Measurements from ENCODE around the gene FEN1.

FEN1 gene

GRCh38 chr11:61792310-61793082 is at the start of gene FEN1, which contains the start of gene TMEM258:
FEN1 (plus strand) TSS chr11:61792911; CDS start chr11:61795362, 2,451 bp downstream.
TMEM258 (minus strand) TSS chr11:61792599; CDS start chr11:61792558, 41 bp downstream.
- DNase-seq, result peak; percentile 94

DNA sequence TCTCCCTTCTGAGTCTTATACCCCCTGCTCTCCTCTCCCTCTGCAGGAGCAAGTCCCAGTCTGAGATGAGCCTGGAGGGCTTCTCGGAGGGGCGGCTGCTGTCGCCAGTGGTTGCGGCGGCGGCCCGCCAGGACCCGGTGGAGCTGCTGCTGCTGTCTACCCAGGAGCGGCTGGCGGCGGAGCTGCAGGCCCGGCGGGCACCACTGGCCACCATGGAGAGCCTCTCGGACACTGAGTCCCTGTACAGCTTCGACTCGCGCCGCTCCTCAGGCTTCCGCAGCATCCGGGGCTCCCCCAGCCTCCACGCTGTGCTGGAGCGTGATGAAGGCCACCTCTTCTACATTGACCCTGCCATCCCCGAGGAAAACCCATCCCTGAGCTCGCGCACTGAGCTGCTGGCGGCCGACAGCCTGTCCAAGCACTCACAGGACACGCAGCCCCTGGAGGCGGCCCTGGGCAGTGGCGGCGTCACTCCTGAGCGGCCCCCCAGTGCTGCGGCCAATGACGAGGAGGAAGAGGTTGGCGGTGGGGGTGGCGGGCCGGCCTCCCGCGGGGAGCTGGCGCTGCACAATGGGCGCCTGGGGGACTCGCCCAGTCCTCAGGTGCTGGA is 49.1 kb upstream of the FEN1 start:
- no peak for DNase-seq

GRCh38 chr11:61744181-61744580 is 48.5 kb upstream of the FEN1 start:
- no peak for DNase-seq

GRCh38 chr11:61744609-61745156 is 48.0 kb upstream of the FEN1 start:
- DNase-seq, result no peak

- DNase-seq, result no peak
Observed at GRCh38 chr11:61745781-61746441, 46.8 kb upstream of the FEN1 start.

- no peak for DNase-seq
Observed at GRCh38 chr11:61746442-61747191, 46.1 kb upstream of the FEN1 start.

DNA sequence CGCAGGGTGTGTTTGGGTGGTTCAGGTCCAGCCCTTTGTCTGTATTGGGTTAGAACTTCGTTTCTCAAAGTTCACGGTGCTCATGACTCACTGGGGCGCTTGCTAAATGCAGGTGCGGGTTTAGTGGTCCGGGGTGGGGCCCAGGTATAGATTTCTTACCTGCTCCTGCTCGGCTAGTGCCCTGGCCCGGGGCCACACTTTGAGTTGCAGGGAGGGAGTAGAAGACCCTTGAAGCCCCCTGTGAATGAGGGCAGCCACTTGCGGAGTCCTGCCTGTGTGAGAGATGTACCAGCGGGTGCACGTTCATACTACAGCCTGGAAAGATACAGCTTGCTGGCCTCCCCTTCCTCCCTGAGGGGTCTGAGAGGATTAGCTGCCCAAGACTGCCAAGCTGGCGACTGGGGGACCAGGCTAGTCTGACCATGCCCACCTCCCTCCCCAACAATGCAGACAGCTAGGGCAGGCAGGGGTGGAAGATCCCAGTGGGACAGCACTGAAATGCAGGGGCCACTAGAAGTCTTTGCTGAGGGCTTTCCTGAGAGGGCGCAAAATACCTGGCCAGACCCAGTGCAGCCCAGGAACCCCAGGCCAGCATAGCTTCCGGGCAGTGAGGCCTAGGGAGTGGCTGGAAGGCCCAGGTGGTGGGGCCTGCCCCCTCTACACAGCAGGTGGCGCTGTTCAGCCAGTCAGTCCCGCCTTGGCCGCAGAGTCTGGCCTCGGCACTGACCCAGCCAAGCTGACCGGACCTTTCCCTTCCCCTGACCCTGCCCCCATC is 45.3 kb upstream of the FEN1 start:
- DNase-seq, result peak; percentile 94

DNA sequence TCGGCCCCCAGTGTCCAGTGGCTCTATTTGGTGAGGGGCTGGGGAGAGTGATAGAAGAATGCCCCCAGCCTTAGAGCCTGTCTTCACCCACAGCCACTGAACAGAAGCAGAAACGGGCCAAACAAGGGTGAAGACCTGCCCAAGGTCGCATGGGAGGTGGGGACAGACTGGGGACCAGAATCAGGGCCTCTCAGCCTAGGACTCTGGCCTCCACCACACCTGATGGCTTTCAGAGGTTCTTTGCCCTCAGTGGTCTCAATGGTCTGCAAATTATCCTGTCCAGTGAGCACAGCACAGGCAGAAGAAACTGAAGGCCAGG is 44.8 kb upstream of the FEN1 start:
- no peak for DNase-seq

GRCh38 chr11:61749591-61750217 is 43.0 kb upstream of the FEN1 start:
- DNase-seq, result no peak

DNA sequence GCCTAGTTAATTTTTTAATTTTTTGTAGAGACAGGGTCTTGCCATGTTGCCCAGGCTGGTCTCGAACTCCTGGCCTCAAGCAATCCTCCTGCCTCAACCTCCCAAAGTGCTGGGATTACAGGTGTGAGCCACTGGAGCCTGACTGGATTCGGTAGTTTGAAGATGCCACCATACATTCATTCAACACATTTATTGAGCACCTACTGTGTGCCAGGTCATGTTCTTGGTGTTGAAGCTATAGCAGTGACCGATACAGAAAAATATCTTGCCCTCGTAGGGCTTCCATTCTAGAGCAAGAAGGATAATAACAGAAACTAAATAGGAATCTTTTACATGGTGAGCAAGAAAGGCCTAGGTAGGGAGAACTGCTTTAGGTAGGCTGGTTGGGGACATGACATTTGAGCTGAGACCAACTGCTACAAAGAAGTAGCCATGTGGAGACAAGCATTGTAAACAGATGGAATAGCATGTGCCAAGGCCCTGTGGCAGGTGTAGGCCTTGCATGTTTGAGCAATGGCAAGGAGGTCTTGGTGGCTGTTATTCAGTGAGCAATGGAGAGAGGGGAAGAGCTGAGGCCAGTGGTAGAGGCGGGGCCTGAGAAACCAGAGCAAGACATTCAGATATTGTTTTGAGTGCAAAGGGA is 42.0 kb upstream of the FEN1 start:
- DNase-seq, result no peak

DNA sequence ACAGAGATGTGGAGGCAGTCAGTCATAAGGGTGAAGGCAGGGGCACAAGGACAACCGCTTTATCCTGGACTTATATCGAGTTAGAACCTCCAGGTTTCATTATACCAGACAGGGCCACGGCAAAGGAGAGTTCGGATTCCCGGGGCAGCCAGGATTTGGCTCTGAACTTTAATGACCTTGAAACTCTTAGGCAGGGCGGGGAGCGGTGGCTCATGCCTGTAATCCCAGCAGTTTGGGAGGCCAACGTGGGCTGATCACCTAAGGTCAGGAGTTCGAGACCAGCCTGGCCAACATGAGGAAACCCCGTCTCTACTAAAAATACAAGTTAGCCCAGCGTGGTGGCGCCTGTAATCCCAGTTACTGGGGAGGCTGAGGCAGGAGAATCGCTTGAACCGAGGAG is 41.3 kb upstream of the FEN1 start:
- DNase-seq, result no peak

DNA sequence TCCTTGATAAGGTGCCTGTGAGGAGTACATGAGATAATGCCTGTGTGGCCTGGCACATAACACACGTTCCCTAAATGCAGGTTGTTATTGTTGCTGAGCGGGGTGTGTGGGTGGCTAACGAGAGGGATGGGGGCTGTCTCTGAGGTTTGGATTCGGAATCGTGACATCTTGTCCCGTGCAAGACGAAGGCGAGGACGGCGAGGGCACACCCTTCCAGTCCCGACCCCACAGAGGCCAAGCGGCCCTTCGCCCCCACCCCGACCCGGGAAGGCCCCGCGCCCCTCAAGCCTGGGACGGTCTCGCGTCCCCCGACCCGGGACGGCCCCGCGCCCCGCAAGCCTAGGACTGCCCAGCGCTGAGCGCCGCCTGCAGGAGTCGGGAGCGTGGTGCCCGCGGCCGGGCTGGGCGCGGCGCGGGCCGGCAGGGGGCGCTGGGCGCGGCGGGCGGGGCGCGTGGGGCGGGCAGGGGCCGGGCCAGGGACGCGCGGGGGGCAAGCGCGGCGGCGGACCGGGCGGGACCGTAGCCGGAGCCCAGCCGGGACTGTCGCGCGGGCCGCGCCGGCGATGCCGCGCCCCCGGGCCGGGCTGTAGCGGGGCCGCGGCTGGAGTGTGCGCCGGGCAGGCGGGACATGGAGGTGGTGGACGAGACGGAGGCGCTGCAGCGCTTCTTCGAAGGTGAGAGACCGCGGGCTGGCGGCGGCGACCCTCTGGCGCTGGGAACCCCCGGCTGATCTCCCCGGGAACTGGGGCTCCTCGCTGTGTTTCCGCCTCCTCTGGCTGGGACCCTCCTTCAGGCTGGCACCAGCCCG is 40.4 kb upstream of the FEN1 start, which contains the start of gene MYRF:
Gene MYRF, plus strand, starts transcription at position 520 of the 808 bp plus-strand sequence. Its CDS starts 109 bp downstream, at position 629.
- peak; percentile 86 for DNase-seq

- DNase-seq, result no peak
Observed at GRCh38 chr11:61752925-61753521, 39.7 kb upstream of the FEN1 start.

DNA sequence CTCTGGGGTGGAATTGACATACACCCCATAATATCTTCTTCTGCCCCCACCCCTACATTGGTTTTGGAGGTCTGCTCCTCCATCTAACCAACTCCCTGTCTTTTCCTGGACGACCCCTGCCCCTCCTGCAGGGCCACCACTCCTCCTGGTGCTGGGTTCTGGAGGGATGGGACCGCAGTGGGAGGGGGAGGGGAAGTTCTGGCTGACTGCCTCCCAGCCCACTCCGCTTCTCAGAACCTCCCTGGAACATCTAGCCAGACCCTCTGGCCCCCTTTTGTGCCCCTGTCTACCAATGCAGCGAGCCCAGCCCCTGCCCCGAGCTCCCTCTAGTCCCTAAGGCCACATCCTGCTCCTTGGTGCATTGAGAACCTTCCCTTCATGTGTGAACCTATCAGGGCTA is 39.0 kb upstream of the FEN1 start:
- DNase-seq, result no peak

GRCh38 chr11:61754534-61755482 is 37.9 kb upstream of the FEN1 start:
- DNase-seq, result no peak

GRCh38 chr11:61756147-61756451 is 36.6 kb upstream of the FEN1 start:
- DNase-seq, result no peak

DNA sequence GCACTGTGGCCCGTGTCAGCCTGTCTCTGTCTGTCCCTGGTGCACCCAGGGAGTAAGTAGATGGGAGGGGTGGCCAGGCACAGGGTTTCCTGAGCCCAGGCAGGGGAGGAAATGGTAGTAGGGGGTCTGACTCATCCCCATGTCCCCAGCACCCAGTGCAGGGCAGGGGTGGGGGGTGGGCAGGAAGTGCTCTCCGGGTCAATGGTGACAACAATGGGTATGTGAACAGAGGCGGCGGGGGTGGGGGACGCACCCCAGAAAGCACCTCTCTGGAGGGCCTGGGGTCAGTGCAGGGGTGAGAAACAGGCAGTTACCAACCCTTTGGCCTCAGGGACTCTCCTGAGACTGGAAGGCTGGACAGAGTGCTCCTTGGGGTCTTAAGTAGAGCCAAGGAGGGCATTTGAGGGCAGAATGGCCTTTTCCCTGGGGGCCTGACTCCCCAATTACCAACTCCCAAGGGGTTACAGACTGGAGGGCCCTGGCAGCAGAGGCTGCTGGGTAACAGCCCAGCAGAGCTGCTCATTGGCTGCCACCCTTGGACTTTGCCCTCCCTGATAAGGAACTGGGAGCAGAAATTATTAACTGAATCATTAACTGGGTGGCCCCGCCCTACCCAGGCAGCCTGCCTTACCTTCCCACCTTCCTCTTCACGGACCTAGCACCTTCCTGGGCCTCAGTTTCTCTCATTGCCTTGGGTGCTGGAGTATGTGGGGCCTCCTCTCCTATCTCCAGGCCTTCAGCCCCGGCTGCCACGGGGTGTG is 36.1 kb upstream of the FEN1 start:
- DNase-seq, result peak; percentile 96
